H7 (cell line): Measurements from ENCODE around the gene PTPRB. TPM values are rescaled to one million over a fixed set of nuclear protein-coding genes. Genes with fewer than 3 reads are reported as not detected.

ENCODE experiments used
- DNase-seq: peaks from one replicate; pipeline ENCODE4 v3.0.0; 2012
- H3K27me3 ChIP-seq: 2 replicates; pipeline ENCODE4 v1.6.0; 2011; ENCODE audit warnings: mild to moderate bottlenecking, low read length; ENCODE audit not compliant: control insufficient read depth, insufficient read depth
- H3K36me3 ChIP-seq: replicated peaks from 2 replicates; pipeline ENCODE4 v1.5.1; 2011; ENCODE audit warnings: low read length; ENCODE audit not compliant: control insufficient read depth, insufficient read depth
- H3K4me3 ChIP-seq: 2 replicates; pipeline ENCODE4 v1.5.1; 2011; ENCODE audit warnings: low read depth, mild to moderate bottlenecking, control low read depth, low read length, moderate library complexity; ENCODE audit not compliant: insufficient read depth
- total RNA-seq: library from RNA; depleted of rRNA; stranded (reverse); fragments of >200 nt; shearing (Covaris generic); gene quantifications from 2 replicates; pipeline ENCODE4 v1.2.3, GENCODE V29; 2014

Gene PTPRB
- total RNA-seq, 1 experiment from 2014 or later, result 0.62 TPM

- no peak for DNase-seq
- Histone ChIP-seq H3K4me3 (no peak overlapping the region), H3K36me3 (no peaks in the 10 kb centered on the region), H3K27me3 (no peaks in the 10 kb centered on the region)
These were observed 9.6 kb downstream of the PTPRB start for GRCh38 chr12:70627677-70628076.

DNA sequence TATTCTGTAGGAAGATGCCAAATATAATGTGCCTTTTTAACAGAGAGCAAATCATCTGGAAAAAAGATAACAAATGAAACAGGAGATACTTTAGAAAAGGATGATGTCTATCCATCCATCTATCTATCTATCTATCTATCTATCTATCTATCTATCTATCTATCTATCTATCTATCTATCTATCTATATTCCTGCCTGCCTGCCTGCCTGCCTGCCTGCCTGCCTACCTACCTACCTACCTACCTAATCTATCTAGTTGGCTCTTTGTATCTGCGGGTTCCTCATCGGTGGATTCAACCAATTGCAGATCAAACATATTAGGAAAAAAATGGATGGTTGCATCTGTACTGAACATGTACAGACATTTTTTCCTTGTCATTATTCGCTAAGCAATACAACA, 11.0 kb downstream of the PTPRB start:
- no peak for DNase-seq
- H3K4me3 ChIP-seq, result no peak overlapping the region

GRCh38 chr12:70619471-70620152, 17.6 kb downstream of the PTPRB start:
- Histone ChIP-seq H3K27me3 (no peaks in the 10 kb centered on the region), H3K4me3 (no peak overlapping the region), H3K36me3 (no peaks in the 10 kb centered on the region)
- DNase-seq, result no peak

More for the DNA sequence above, 11.0 kb downstream of the PTPRB start:
- no peaks in the 10 kb centered on the region for H3K36me3 ChIP-seq
- H3K27me3 ChIP-seq, result no peaks in the 10 kb centered on the region

GRCh38 chr12:70618371-70618770, 18.9 kb downstream of the PTPRB start:
- DNase-seq, result no peak
- Histone ChIP-seq H3K4me3 (no peak overlapping the region), H3K36me3 (no peaks in the 10 kb centered on the region)

DNA sequence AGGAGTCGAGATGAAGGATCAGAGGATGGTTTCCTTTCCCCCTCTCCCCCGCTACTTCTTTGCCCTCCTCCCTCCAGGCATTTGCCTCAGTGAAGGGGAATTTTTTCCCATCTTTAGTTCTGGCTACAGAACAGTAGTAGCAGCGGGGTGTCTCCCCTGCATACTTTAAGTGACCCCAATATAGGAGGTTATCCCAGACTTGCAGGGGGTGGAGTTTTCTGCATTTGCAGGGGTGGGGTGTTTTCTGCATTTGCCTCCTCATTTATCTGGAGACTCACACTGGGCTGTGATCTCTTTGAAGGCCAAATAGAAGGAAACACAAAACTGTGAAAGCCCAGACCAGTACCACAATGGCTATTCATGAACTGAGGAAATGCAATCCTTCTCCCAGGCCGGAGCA, 19.8 kb downstream of the PTPRB start:
- peak; percentile 12 for DNase-seq

More at GRCh38 chr12:70618371-70618770, 18.9 kb downstream of the PTPRB start:
- no peaks in the 10 kb centered on the region for H3K27me3 ChIP-seq

GRCh38 chr12:70615174-70615866, 21.9 kb downstream of the PTPRB start:
- Histone ChIP-seq H3K4me3 (no peak overlapping the region), H3K36me3 (no peaks in the 10 kb centered on the region), H3K27me3 (no peaks in the 10 kb centered on the region)
- no peak for DNase-seq

More for the DNA sequence above, 19.8 kb downstream of the PTPRB start:
- H3K4me3 ChIP-seq, result no peak overlapping the region
- H3K36me3 ChIP-seq, result no peaks in the 10 kb centered on the region
- H3K27me3 ChIP-seq, result no peaks in the 10 kb centered on the region

DNA sequence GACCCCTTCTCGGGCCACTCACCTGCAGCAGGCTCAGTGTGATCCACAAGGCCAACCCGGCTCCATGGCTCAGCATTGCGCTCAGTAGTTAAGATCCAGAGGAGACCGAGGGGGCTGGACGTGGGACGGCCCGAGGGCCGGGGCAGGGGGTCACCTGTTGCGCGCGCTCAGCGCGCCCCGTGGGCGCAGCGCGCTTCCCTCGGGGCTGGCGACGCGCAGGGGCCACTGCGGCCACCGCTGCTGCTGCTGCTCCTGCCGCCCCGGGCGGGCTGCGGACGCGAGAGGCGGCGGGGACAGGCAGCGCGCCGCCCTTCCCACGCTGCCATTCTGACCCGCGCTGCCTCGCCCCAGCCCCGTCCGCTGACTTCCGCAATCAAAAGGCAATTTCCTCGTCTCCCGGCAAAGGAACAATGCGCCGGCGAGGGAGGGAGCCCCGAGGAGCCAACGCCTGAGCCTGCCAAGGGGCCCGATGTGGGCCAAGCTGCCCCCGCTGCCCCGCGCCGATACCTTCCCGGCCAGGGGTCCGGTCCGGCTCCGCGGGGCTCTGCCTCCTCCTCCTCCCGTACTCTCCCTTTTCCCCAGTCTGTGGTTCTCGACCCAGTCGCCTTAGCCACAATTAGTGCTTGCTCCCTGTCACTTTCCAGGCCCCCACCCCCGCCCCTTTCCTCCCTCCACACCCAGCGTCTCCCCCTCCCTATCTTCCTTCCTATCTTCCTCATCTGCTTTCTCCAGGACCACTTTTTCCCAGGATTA, 27.3 kb downstream of the PTPRB start:
- Histone ChIP-seq H3K27me3 (peaks cover 8% of the 10 kb centered on the region), H3K36me3 (no peaks in the 10 kb centered on the region), H3K4me3 (peak overlapping the region; percentile 52)
- peak; percentile 74 for DNase-seq

- H3K4me3 ChIP-seq, result peak overlapping the region; percentile 52
- peaks cover 8% of the 10 kb centered on the region for H3K27me3 ChIP-seq
- no peaks in the 10 kb centered on the region for H3K36me3 ChIP-seq
- peak; percentile 27 for DNase-seq
These were observed 28.0 kb downstream of the PTPRB start for GRCh38 chr12:70609203-70609602.

- no peak for DNase-seq
- Histone ChIP-seq H3K4me3 (no peak overlapping the region), H3K36me3 (no peaks in the 10 kb centered on the region), H3K27me3 (peaks cover 8% of the 10 kb centered on the region)
These were observed 29.0 kb downstream of the PTPRB start for GRCh38 chr12:70608184-70608583.

DNA sequence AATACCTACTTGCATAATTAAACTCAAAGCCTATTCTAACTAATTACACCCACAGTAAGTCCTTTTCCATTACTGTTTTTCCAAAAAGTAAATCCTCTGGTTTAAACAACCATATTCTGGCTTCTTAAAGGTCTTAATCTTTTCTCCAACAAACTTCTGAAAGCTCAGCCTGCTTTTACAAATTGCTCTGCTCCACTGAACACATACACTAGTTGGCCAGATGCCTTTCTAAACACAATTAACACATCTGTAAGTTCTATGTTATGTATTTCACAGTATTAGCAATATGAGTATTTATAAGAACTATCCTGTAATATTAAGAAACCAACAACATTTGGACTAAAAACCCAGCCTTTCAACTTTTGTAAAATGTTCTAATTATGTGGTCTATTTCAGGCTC, 30.1 kb downstream of the PTPRB start:
- no peak for DNase-seq
- Histone ChIP-seq H3K36me3 (no peaks in the 10 kb centered on the region), H3K4me3 (no peak overlapping the region), H3K27me3 (peaks cover 8% of the 10 kb centered on the region)

GRCh38 chr12:70605976-70606375, 31.3 kb downstream of the PTPRB start:
- peaks cover 8% of the 10 kb centered on the region for H3K27me3 ChIP-seq
- DNase-seq, result no peak
- H3K36me3 ChIP-seq, result no peaks in the 10 kb centered on the region
- H3K4me3 ChIP-seq, result no peak overlapping the region

DNA sequence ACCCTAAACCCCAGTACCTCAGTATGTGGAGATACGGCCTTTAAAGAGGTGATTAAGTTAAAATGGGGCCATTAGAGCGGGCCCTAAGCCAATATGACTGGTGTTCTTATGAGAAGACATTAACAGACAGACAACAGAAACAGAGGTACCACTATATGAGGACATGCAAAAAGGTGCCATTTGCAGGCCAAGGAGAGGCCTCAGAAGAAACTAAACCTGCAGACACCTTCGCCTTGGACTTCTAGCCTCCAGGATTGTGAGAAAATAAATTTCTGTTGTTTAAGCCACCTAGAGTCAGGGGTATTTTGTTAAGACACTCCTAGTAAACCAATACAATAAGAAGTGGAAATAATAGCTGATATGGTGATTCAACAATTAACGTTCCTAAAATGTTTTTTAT, 32.6 kb downstream of the PTPRB start:
- peaks cover 8% of the 10 kb centered on the region for H3K27me3 ChIP-seq
- no peak for DNase-seq
- H3K36me3 ChIP-seq, result no peaks in the 10 kb centered on the region
- H3K4me3 ChIP-seq, result no peak overlapping the region

- no peak overlapping the region for H3K4me3 ChIP-seq
- no peak for DNase-seq
- H3K36me3 ChIP-seq, result no peaks in the 10 kb centered on the region
- no peaks in the 10 kb centered on the region for H3K27me3 ChIP-seq
These were observed 34.2 kb downstream of the PTPRB start for GRCh38 chr12:70603044-70603443.

DNA sequence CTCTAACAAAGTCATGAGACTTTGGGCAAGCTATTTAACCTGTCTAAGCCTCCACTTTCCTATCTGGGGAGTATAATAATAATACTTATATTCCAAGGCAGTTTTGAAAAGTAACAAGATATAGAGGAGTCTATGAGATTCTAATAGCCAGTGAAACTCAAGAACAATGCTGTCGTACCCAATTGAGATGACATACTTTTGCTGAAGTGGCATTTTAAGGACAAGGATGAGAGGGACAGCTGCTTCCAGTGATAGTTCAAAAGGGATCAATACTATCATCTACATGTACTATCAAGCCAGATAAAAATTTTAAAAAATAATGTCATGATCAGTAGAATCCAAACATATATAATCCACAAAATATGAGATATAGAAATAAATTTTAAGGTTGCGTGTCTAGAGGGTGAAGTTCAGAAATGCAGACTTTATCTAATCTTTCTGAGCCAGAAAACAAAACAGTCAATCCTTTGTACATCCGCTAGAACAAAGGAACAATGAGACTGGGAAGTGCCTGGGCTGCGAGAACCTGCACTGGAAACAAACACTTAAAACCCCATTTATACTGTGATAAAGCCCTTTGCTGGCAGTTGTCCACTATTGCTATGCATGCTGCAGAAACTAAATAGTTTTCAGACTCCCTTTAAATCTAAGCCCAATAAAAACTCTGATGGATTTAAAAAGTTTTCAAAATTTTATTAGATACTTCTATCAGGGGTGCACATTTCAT, 38.6 kb downstream of the PTPRB start:
- no peak overlapping the region for H3K4me3 ChIP-seq
- no peak for DNase-seq
- H3K36me3 ChIP-seq, result no peaks in the 10 kb centered on the region
- H3K27me3 ChIP-seq, result no peaks in the 10 kb centered on the region
